GM18519 (cell line): Measurements from ENCODE around the gene CHMP4A.
A peak's percentile ranks its signal among the peaks of the same experiment; 100 is the strongest.
"Not testable (repeated sequence)": the region's sequence is repeated elsewhere in the genome, so short reads cannot be mapped to it uniquely, and the experiment has no call there.

Experiments used
- ATAC-seq: cut with Tn5 transposase; IDR thresholded peaks from one replicate; pipeline ENCODE4 v1.9.1; 2021; ENCODE audit warnings: mild to moderate bottlenecking, moderate library complexity; ENCODE audit not compliant: unreplicated experiment, low FRiP score

The CHMP4A gene

DNA sequence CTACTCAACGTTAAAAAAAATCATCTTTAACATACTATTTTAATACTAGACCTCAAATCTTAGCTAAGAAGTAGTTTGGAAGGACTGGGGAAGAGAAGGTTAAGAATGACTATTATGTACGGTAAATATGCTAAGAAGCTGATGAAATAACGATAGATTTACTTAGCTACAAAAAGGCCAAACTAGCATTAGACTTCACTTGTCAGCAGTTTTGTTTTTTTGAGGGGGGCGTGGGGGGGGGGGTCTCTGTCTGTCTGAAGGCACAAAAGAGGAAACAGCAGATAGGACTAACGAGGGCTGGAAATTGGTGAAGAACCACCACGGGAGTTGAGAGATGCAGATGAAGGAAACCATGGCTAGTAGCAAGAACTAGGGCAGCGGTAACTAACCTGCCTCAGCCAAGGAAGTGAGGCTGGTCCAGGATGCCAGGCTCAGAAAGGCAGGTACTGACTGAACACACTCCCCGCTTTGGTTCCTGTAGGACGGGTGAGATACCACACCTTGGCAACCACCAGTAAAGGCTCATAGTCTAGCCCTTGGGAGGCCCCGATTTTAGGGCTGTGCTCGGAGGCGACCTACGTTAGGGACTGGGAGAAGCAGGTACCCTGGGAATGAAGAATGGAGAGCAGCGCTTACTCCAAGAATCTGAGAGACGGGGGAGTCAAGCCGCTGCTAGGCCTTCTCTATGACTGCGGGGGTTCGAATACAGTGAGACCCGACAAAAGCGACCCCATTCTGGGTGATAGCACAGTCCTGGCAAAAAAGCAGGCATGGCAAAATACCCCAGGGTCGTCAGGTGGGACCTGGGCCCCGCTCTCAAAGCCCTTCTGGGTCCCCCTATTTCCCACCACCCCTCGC lies 18.2 kb upstream of the CHMP4A start:
- no peak for ATAC-seq

GRCh38 chr14:24228902-24229301 lies 15.6 kb upstream of the CHMP4A start:
- no peak for ATAC-seq

- ATAC-seq, result no peak
Measured at GRCh38 chr14:24226473-24226872, 13.2 kb upstream of the CHMP4A start.

- ATAC-seq, result no peak
Measured at GRCh38 chr14:24224618-24225071, 11.4 kb upstream of the CHMP4A start.

DNA sequence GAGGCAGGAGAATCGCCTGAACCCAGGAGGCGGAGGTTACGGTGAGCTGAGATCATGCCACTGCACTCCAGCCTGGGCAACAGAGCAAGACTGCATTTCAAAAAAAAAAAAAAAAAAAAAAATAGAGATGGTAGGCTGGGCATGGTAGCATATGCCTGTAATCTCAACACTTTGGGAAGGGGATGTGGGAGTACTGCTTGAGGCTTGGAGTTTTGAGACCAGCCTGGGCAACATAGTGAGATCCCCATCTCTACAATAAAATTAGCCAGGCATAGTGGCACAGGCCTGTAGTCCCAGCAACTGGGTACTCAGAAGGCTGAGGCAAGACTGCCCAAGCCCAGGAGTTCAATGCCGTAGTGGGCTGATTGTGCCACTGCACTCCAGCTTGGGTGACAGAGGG lies 9.7 kb upstream of the CHMP4A start:
- ATAC-seq, result not testable (repeated sequence)

GRCh38 chr14:24219521-24219920 lies 6.2 kb upstream of the CHMP4A start:
- ATAC-seq, result no peak

DNA sequence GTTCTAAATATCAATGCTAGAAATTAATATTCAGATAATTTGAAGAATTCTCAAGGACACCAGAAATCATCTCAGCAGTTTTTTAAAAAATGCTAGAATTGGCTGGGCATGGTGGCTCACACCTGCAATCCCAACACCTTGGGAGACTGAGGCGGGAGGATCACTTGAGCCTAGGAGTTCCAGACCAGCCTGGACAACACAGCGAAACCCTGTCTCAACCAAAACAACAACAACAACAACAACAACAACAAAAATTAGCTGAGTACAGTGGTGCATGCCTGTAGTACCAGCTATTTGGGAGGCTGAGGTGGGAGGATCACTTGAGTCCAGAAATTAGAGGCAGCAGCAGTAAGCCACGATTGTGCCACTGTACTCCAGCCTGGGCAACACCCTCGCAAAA lies 5.8 kb upstream of the CHMP4A start:
- ATAC-seq, result no peak

GRCh38 chr14:24216876-24217275 lies 3.6 kb upstream of the CHMP4A start:
- not testable (repeated sequence) for ATAC-seq

- ATAC-seq, result no peak
Measured at GRCh38 chr14:24216345-24216699, 3.0 kb upstream of the CHMP4A start.

- ATAC-seq, result peak; percentile 51
Measured at GRCh38 chr14:24215495-24216344, 2.4 kb upstream of the CHMP4A start, which contains the start of gene MDP1. MDP1 (minus strand) TSS chr14:24216066; CDS start chr14:24215955, 111 bp downstream.

- no peak for ATAC-seq
Measured at GRCh38 chr14:24213866-24214662, 776 bp upstream of the CHMP4A start.

DNA sequence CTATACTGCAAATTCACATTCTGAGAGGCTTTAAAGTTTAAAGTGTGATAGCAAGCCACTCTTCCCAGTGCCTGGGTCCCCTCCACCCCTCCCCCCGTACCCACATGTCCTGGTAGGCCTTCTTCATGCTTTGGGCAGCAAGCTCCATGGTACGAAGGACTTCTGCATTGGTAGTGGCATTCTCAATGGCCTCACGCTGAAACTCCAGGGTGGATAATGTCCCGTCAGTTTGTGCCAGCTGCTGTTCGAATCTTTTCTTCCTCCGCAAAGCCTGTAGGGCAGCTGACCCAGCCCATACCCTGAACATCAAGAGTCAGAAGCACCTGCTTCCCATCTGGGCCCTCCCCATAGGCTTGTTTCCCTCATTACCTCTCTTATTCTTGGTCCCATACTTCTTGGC lies 2.0 kb downstream of the CHMP4A start:
- ATAC-seq, result no peak

- ATAC-seq, result no peak
Measured at GRCh38 chr14:24207625-24208024, 5.7 kb downstream of the CHMP4A start.

DNA sequence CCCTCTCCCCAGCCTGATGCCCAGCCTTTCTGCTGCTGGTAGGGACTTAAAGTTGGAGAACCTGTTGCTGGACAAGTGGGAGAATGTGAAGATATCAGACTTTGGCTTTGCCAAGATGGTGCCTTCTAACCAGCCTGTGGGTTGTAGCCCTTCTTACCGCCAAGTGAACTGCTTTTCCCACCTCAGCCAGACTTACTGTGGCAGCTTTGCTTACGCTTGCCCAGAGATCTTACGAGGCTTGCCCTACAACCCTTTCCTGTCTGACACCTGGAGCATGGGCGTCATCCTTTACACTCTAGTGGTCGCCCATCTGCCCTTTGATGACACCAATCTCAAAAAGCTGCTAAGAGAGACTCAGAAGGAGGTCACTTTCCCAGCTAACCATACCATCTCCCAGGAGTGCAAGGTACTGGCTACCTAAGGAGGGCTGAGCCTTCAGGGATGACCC lies 6.2 kb downstream of the CHMP4A start:
- ATAC-seq, result no peak

DNA sequence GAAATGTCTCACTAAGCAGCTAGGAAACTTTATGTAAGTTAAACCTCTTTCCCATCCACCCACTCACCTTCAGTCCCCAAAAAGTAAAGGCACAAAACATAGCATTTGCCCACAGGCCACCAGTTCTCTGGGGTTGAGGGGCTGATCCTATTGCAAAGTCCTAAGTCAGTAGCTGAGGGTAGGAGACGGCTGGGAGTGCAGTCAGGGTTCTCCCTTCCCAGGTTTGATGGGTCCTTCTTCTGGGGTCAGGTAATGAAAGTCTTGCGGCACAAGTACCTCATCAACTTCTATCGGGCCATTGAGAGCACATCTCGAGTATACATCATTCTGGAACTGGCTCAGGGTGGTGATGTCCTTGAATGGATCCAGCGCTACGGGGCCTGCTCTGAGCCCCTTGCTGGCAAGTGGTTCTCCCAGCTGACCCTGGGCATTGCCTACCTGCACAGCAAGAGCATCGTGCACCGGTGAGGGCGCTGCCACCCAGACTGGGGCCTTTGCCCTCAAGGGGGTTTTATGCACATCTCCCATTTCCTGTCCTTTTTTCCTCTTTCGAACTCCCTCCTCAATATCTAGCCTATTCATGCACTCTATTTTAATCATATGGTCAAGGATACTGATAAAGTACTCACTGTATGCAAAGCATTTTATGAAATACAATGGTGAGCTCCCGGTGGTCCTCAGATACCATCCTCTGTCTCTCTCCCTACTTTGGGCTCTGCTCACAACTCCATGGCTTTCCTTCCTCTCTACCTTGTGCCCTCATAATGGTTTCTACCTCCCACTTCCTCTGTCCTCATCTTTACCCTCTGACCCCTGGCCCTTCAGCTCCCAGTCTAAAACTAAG lies 6.8 kb downstream of the CHMP4A start:
- no peak for ATAC-seq

- ATAC-seq, result no peak
Measured at GRCh38 chr14:24204163-24205146, 8.8 kb downstream of the CHMP4A start.

DNA sequence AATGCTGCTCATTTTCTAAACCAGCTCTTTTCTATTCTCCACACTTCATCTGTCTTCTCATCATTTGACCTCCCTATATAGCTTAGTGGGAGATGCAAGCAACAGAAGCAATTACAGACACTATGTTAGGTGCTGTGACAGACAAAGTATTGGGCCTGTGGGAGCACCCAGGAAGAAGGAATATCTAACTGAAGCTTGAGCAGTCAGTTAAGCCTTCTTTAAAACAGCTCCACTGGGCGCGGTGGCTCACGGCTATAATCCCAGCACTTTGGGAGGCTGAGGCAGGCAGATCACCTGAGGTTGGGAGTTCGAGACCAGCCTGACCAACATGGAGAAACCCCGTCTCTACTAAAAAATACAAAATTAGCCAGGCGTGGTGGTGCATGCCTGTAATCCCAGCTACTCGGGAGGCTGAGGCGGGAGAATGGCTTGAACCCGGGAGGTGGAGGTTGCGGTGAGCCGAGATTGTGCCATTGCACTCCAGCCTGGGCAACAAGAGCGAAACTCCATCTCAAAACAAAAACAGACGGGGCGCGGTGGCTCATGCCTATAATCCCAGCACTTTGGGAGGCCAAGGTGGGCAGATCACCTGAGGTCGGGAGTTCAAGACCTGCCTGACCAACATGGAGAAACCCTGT lies 9.9 kb downstream of the CHMP4A start:
- not testable (repeated sequence) for ATAC-seq

DNA sequence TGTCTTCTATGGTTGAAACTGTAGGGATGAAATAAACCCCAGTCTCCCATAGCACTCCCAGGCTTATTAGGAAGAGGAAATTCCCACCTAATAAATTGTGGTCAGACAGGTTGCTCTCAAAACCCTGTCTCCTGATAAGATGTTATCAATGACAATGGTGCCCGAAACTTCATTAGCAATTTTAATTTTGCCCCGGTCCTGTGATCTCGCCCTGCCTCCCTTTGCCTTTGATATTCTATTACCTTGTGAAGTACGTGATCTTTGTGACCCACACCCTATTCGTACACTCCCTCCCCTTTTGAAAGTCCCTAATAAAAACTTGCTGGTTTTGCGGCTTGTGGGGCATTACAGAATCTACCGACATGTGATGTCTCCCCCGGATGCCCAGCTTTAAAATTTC lies 10.8 kb downstream of the CHMP4A start:
- not testable (repeated sequence) for ATAC-seq
